ENCODE data around the gene VDAC1.

GRCh38 chr5:134046801-134047686 is 42.3 kb upstream of the VDAC1 start:
- TF ChIP-seq CTCF (IDR thresholded peaks at IDR 0.05; ENCODE audit: borderline replicate concordance, extremely low read depth, low read length, poor library complexity, severe bottlenecking) (no peak), EZH2 (IDR thresholded peaks at IDR 0.05; ENCODE audit: borderline replicate concordance, low read depth, low read length, severe bottlenecking) (no peak)
